ENCODE measurements around the gene RAPGEF2.

The RAPGEF2 gene

DNA sequence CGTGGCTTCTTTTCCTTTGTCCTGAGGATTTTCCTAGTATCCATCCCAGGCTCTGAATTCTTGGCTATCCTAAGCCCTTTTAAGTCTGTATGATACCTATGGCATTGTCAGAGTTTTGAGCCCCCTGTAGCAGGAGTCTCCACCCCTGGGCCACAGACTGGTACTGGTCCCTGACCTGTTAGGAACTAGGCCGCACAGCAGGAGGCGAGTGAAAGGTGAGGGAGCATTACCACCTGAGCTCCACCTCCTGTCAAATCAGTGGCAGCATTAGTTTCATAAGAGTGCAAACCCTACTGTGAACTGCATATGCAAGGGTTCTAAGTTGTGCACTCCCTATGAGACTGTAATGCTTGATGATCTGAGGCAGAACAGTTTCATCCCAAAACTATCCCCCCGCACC, 216.1 kb downstream of the RAPGEF2 start:
- DNase-seq (ENCODE audit: low read depth): no peak

DNA sequence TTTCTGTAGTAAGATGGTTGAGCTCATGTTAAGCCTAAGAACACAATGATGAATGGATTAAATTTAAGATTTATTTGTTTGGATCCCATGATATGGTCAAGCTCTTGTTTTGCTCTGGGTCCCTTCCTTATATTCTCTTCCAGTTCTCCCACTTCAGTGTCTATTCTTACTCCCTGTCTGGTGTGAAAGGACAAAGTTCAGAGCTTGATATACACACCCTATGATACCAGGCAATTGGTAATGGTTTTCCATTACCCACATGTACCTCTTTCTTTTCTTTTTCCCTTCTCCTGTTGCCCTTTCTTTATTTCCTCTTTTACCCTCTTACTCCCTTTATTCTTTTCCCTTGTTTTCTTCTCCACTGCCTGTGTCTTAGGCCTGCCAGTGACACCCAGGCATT, 223.6 kb downstream of the RAPGEF2 start:
- no peak for DNase-seq (ENCODE audit: low read depth)

DNA sequence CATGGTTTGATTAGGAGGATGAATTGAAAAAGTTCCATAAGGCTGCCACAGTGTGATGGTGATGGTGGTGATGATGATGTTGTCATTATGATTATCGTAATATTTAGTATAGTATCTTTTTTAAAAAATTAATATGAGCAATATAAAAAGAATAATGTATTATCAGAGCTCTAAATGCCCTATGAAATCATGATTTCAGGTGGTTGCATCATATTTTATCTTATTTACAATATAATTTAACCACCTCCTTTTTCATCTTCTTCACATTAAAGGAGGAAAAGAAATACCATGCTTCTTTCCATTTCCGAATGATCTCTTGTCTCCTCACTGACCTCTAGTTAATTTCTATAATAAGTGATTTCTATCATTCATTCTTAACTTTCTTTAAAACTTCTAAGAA, 225.9 kb downstream of the RAPGEF2 start:
- no peak for DNase-seq (ENCODE audit: low read depth)

DNA sequence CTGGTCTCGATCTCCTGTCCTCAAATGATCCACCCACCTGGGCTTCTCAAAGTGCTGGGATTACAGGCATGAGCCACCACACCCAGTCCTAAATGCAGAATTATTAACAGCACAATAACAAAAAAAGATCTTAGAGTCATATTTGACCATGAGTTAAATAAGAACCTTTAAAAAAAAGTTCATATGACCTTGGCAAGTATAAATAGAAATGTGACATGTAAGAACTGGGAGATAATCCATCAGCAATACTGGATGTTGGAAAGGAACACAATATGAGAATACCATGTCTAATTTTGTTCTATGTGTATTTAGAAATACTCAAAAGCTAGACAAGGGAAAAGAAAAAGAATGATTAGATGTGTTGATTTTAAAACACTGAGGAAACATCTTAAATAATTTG, 231.6 kb downstream of the RAPGEF2 start:
- no peak for DNase-seq (ENCODE audit: low read depth)

DNA sequence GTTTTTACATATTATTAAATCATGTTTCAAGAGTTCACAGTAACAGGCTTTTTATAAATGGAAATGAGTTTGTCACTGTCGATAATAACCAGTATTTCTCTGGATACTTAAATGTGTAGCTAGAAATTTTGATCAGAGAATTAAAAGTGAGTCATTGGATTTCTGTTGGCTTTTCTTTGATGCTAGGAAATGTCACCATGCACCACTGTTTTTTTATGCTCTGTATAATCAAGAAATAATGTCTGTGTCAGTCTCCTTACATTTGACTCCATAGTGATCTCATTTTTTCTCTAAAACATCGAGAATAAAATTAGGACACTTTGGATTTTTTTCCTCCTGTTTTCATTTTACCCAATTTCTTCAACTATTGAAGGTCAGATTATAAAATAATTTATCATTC, 234.2 kb downstream of the RAPGEF2 start:
- DNase-seq (ENCODE audit: low read depth): no peak

DNA sequence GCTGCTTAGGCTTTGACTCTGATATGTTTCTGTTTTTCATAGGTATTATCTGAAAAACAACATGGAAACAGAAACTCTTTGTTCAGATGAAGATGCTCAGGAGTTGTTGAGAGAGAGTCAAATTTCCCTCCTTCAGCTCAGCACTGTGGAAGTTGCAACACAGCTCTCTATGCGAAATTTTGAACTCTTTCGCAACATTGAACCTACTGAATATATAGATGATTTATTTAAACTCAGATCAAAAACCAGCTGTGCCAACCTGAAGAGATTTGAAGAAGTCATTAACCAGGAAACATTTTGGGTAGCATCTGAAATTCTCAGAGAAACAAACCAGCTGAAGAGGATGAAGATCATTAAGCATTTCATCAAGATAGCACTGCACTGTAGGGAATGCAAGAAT, 238.6 kb downstream of the RAPGEF2 start:
- no peak for DNase-seq (ENCODE audit: low read depth)

DNA sequence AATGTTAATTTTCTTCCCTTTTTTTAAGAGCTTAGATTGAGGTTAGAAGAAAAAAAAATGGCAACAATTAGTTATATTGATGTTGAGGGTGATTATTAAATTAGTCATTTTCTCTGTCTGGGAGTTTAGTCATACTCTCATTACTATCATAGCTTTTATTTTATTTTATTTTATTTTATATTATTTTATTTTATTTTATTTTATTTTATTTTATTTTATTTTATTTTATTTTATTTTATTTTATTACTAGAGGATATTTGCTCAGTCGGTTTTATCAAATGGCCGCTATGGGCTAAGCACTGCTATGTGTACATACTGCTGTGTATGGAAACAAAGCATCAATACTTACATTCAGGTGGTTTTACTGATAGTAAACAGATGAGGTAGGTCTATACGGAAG, 239.5 kb downstream of the RAPGEF2 start:
- no peak for DNase-seq (ENCODE audit: low read depth)

DNA sequence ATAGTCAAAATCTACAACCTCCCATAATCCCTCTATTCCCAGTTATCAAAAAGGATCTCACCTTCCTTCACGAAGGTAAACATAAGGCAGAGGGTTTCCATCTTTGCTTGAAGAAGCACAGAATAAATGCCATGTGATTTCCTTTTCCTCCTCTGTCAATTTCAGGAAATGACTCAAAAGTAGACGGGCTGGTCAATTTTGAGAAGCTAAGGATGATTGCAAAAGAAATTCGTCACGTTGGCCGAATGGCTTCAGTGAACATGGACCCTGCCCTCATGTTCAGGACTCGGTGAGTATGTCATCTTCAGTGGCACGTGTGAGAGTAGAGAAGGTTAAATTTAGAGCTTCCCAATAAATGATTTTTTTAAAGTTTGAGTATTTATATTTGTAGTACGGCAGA, 240.2 kb downstream of the RAPGEF2 start:
- DNase-seq (ENCODE audit: low read depth): no peak

DNA sequence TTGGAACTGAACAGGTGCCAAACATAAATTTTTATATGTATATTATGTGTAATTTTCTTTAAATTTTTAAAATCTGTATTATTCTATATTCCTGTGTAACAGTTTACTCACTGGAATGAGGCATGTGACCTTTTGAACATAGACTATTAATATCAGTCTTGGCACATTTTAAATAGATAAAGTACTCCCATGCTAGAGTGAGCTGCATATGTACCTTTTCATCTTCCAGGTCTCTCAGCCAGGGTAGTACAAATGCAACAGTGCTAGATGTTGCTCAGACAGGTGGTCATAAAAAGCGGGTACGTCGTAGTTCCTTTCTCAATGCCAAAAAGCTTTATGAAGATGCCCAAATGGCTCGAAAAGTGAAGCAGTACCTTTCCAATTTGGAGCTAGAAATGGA, 242.0 kb downstream of the RAPGEF2 start:
- no peak for DNase-seq (ENCODE audit: low read depth)

DNA sequence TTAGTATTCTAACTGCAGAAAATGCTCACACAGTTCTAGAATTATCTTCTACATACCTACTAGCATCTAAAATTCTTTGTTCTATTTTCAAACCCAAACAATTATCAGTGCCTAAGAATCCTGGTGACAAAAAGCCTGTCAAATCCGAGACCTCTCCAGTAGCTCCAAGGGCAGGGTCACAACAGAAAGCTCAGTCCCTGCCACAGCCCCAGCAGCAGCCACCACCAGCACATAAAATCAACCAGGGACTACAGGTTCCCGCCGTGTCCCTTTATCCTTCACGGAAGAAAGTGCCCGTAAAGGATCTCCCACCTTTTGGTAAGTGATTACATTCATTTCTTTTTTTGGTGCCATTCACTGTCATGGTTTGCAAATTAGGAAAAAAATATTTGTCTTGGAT, 243.8 kb downstream of the RAPGEF2 start:
- no peak for DNase-seq (ENCODE audit: low read depth)

DNA sequence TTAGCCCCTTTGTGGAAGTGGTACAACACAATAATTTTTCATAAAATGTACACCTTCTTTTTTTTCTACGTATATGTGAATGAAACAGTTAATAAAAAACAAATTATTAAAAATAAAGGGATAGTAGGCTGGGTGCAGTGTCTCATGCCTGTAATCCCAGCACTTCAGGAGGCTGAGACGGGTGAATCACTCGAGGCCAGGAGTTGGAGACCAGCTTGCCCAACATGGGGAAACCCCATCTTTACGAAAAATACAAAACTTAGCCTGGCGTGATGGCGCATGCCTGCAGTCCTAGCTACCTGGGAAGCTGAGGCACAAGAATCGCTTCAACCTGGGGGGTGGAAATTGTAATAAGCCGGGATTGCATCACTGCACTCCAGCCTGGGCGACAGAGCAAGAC, 244.9 kb downstream of the RAPGEF2 start:
- DNase-seq (ENCODE audit: low read depth): no peak

DNA sequence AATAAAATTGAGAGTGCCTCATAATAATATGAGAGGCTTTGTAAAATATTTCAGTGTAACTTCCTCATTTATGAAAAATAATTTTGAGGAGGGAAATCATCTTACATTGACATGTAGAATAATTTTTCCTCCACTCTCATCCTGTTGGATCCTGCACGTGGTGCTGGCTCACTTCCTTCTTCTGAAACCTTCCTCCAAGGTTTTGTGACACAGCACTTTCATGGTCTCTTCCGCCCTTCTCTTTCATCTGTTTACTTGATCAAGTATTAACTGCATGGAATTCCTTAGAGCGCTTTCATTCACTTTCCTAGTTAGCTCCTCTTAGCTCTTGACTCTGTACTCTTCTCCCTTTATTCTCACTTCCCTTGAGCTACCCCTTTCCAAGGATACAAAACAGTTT, 246.5 kb downstream of the RAPGEF2 start:
- no peak for DNase-seq (ENCODE audit: low read depth)

DNA sequence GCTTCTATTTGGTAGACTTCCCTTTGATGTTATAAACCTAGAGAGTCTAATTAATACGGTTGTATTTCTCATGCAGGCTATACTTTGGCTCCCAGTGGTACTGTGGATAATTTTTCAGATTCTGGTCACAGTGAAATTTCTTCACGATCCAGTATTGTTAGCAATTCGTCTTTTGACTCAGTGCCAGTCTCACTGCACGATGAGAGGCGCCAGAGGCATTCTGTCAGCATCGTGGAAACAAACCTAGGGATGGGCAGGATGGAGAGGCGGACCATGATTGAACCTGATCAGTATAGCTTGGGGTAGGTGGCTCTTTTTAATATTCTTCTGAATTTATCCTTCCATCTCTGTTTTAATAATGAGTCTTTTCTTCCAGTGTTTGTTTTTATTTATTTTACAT, 249.7 kb downstream of the RAPGEF2 start:
- DNase-seq (ENCODE audit: low read depth): no peak

DNA sequence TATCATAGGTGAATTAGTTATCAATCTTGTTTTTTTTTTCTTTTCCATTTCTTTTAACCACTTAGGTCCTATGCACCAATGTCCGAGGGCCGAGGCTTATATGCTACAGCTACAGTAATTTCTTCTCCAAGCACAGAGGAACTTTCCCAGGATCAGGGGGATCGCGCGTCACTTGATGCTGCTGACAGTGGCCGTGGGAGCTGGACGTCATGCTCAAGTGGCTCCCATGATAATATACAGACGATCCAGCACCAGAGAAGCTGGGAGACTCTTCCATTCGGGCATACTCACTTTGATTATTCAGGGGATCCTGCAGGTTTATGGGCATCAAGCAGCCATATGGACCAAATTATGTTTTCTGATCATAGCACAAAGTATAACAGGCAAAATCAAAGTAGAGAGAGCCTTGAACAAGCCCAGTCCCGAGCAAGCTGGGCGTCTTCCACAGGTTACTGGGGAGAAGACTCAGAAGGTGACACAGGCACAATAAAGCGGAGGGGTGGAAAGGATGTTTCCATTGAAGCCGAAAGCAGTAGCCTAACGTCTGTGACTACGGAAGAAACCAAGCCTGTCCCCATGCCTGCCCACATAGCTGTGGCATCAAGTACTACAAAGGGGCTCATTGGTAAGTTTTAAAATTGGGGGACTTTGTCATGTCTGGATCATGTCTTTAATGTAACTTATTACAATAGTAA, 250.7 kb downstream of the RAPGEF2 start:
- no peak for DNase-seq (ENCODE audit: low read depth)

DNA sequence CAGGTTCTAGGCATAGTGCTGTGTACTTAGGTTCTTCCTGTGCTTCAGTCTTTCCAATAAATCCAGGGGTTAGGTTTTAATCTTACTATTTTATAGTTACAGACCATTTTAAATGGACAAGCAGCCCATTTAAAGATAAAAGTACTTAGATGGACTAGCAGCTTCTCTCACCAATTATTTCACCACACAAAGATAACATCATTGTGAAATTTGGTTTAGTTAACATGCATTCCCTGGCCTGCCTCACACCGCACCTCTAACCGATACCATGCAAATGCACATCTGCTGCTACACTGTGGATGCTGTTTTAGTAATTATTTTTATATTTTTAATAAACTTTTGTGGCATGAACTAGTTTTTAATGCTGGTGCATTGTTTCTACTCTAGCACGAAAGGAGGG, 252.6 kb downstream of the RAPGEF2 start:
- no peak for DNase-seq (ENCODE audit: low read depth)

DNA sequence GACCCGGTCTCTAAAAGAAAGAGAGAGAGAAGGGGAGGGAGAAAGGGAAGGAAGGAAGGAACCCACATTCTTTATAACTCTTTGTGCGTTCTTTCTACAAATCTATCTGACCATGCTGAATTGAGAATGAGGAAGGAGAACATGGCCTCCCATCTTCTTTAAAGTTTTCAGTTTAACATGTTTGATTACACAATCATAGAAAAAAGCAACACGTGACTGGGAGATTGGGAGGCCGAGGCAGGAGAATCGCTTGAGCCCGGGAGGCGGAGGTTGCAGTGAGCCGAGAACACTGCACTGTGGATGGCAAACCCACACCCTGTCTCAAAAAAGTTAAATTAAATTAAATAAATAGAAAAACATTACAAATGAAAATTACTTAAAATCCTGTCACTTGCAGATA, 254.5 kb downstream of the RAPGEF2 start:
- no peak for DNase-seq (ENCODE audit: low read depth)

DNA sequence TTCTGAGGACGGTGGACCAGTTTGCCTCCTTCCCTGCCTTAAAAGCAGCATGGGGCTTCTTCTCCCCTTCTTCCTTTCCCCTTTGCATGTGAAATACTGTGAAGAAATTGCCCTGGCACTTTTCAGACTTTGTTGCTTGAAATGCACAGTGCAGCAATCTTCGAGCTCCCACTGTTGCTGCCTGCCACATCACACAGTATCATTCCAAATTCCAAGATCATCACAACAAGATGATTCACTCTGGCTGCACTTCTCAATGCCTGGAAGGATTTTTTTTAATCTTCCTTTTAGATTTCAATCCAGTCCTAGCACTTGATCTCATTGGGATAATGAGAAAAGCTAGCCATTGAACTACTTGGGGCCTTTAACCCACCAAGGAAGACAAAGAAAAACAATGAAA, 255.3 kb downstream of the RAPGEF2 start:
- peak; percentile 35 for DNase-seq (ENCODE audit: low read depth)

DNA sequence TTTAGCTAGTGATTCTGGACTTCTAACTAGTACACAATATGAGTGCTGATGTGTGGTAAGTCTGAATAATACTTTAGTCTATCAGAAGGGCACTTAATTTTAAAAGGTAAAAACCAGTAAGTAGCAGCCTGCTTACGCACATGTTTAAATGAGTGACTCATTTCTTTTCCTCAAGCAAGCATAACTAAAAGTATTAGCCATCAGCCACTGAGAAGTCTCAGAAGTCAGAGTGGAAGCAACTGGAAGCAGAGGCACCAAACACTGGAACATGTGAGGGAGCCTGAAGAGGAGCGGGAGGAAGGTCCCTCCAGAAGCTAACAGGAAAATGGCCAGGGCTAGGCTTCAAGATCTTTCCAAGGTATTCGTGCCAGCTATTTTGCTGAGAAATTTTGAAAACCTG, 257.7 kb downstream of the RAPGEF2 start:
- peak; percentile 67 for DNase-seq (ENCODE audit: low read depth)

DNA sequence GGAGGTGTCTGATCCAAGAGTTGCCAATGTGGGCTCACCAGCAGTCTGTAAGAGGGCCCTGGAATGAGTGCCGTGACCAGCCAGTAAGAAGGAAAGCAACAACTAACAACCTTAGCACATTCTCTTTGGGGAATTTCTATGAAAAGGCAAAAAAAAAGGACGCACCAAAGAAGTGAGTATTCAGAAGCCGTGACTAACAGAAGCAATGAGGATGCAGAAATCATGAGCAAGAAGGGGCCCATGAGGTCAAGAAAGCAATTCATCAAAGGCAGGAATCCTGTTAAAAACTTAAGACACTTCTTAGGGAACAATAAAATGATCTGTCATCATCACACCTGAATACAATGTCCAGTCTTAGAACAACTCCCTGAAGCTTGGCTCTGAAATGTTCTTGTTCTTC, 260.5 kb downstream of the RAPGEF2 start:
- DNase-seq (ENCODE audit: low read depth): no peak

DNA sequence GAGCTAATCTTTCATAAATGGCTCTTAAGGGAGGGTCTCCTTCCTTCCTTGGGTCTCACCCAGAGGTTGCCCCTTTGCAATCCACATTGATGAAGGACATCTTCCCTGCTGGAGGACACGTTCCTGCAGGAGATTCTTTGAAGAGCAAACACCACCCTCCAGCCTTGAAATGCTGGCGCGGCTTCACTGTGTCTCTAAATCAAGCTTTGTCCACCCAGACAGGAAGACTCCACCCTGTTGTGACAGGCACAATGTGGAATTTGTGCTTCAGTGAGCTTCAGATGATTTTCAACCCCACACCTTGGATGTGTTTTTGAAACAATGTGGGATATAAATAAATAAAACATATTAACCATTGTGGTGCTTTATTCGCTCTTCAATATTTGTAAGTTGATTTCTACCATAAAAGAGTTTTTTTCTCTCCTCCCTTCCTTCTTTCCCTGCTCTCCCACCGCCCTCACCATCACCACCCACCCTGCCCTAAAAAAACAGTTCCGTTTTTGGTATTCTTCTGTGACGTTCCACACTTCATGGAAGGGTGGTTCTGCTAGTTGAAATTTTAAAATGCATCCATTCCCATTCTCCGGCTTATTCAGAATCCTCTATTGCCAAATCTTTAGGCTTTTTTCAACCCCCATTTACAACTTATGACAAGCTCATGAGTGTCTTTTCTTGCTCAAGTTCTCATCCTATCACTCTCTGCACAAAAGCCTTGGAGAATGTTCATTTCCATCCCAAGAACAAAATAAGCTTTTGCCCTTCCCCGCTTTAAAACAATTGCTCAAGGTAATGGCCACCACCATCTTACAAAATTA, 264.3 kb downstream of the RAPGEF2 start:
- DNase-seq (ENCODE audit: low read depth): no peak

DNA sequence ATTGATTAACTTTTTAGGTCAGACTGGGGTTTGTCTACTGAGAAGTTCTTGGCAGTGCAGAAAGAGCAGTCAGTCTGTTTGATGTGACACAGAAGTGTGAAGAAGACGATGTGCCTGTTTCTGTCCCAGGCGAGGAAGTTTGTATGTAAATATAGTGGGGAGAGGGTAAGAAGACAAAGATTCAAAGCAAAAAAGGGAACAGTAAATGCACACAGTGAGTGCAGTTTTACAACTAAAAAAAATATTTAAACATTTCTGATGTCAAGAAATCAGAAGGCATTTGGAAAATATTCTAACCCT, 264.9 kb downstream of the RAPGEF2 start:
- no peak for DNase-seq (ENCODE audit: low read depth)

DNA sequence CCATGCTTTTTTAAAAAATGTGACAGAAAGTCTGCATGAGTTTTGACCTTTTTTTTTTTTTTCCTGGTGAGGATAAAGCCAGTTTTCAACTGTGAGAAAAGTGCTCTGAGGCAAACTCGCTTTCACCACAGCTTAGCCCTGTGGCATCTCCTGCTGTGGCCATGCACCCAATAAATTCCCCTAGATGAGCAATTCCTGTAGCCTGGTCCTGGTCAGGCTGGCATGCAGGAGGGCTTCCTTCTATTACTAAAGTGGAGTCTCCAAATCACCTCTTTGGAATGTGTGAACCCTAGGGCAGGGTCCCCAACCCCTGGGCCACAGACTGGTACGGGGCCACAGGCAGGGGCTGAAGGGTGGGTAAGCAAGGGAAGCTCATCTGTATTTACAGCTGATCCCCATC, 265.4 kb downstream of the RAPGEF2 start:
- DNase-seq (ENCODE audit: low read depth): no peak

DNA sequence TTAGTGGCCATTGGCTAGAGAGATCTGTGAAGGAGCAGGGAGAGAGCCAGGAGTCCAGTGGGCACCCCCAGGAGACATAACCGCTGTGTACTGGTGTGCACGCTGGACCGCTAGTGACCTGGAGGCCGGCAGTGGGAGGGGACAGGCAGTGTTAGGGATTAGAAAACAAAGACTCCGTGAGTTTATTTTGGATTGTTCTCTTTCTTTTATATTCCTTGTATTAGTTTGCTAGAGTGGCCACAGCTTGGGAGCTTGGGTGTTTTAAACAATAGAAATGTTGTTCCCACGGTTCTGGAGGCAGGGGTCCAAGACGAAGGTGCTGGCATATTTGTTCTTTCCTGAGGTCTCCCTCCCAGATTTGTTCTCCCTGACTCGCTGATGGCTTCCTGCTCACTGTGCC, 266.4 kb downstream of the RAPGEF2 start:
- DNase-seq (ENCODE audit: low read depth): no peak

DNA sequence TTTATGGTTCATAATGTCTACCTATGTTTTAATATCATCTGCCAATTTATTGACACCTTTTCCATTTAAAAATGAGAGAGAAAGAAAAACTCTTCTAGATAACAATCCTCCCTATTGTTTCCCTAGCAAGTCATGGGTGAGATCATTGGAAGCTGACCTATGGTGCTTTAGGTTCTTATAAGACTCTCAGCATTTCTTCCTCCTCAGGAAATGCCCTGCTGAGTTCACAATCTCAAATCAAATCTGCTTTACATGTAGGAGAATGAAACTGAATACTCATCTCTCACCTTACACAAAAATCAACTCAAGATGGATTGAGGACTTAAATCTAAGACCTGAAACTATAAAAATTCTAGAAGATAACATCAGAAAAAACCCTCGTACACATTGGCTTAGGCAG, 267.4 kb downstream of the RAPGEF2 start:
- DNase-seq (ENCODE audit: low read depth): no peak

Data from HS-5 (cell line).